ENCODE data around the gene TMEM200B. TPM values are rescaled to one million over a fixed set of nuclear protein-coding genes. Genes with fewer than 3 reads are reported as not detected.

TMEM200B gene
- total RNA-seq, 1 experiment from 2014 or later: 12.6 TPM

- TF ChIP-seq, protein P1, sequence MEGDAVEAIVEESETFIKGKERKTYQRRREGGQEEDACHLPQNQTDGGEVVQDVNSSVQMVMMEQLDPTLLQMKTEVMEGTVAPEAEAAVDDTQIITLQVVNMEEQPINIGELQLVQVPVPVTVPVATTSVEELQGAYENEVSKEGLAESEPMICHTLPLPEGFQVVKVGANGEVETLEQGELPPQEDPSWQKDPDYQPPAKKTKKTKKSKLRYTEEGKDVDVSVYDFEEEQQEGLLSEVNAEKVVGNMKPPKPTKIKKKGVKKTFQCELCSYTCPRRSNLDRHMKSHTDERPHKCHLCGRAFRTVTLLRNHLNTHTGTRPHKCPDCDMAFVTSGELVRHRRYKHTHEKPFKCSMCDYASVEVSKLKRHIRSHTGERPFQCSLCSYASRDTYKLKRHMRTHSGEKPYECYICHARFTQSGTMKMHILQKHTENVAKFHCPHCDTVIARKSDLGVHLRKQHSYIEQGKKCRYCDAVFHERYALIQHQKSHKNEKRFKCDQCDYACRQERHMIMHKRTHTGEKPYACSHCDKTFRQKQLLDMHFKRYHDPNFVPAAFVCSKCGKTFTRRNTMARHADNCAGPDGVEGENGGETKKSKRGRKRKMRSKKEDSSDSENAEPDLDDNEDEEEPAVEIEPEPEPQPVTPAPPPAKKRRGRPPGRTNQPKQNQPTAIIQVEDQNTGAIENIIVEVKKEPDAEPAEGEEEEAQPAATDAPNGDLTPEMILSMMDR (conservative IDR thresholded peaks at IDR 0.05): no peak
- no peak overlapping the region for H3K23ac ChIP-seq (ENCODE audit: insufficient read length, low read depth, low read length)
Measured at GRCh38 chr1:29105822-29106221, 17.9 kb downstream of the TMEM200B start.

More at GRCh38 chr1:29105822-29106221, 17.9 kb downstream of the TMEM200B start:
- Histone ChIP-seq H2BK120ac (ENCODE audit: low read depth, low read length, poor library complexity, severe bottlenecking) (no peak overlapping the region), H2BK15ac (ENCODE audit: low read depth, low read length) (no peak overlapping the region), H3T11ph (ENCODE audit: low read length) (no peak overlapping the region), H3K4me2 (ENCODE audit: insufficient read depth, insufficient read length, low read length) (no peak overlapping the region), H2AFZ (ENCODE audit: low read length) (no peak overlapping the region), H4K5ac (ENCODE audit: insufficient read length, low read depth, low read length) (no peak overlapping the region), H4K8ac (replicated peaks; ENCODE audit: insufficient read length, low read depth, low read length) (no peak overlapping the region), H3K4ac (ENCODE audit: low read depth, low read length) (no peak overlapping the region), H3K14ac (ENCODE audit: insufficient read depth, low read length) (no peak overlapping the region), H3K4me1 (ENCODE audit: insufficient read depth, low read length) (no peaks in the 10 kb centered on the region), H3K9me3 (ENCODE audit: control insufficient read depth, low read depth, low read length) (no peaks in the 10 kb centered on the region), H3K27ac (ENCODE audit: insufficient read length, low read depth, low read length) (no peak overlapping the region), H3K56ac (ENCODE audit: insufficient read length, low read depth, low read length) (no peak overlapping the region), H2BK5ac (ENCODE audit: insufficient read length, low read length) (no peak overlapping the region), H3K9ac (ENCODE audit: extremely low read depth, insufficient read length, low read length) (no peak overlapping the region), H2AK5ac (ENCODE audit: insufficient read length, low read length) (no peak overlapping the region), H4K20me1 (ENCODE audit: control insufficient read depth, insufficient read depth, insufficient read length) (no peaks in the 10 kb centered on the region), H4K91ac (ENCODE audit: insufficient read length, low read depth, low read length) (no peak overlapping the region), H2BK12ac (ENCODE audit: insufficient read length, low read depth, low read length) (no peak overlapping the region), H3K23me2 (ENCODE audit: insufficient read length, low read depth, low read length, poor library complexity, severe bottlenecking) (no peaks in the 10 kb centered on the region), H3K79me2 (ENCODE audit: insufficient read depth, low read length) (no peaks in the 10 kb centered on the region), H3K79me1 (ENCODE audit: insufficient read depth, low read depth, low read length, poor library complexity, severe bottlenecking) (no peaks in the 10 kb centered on the region), H3K18ac (ENCODE audit: insufficient read length, low read depth, low read length) (no peak overlapping the region), H2BK20ac (ENCODE audit: low read depth, low read length, poor library complexity, severe bottlenecking) (no peak overlapping the region), H3K27me3 (ENCODE audit: insufficient read depth, low read length) (no peaks in the 10 kb centered on the region)
- no peaks in the 10 kb centered on the region for H3K9me3 Mint-ChIP-seq
- H3K27me3 Mint-ChIP-seq (ENCODE audit: low read depth): no peaks in the 10 kb centered on the region
- DNase-seq: no peak
- WGBS (ENCODE audit: extremely low coverage, insufficient read length, low lambda C conversion rate): no CpG with 5 or more reads among the region's 6 CpGs
- peak overlapping the region in 2 of 3 experiments; percentile 34 to 83; a peak in 3 of 7 replicates for H3K27ac Mint-ChIP-seq
- peaks cover 9 to 27% (median 26%) of the 10 kb centered on the region in 3 experiments; a peak in 6 of 7 replicates for H3K36me3 Mint-ChIP-seq (ENCODE audit: insufficient read depth in 1 of 3, low read depth in 3 of 3)
- no peak overlapping the region for H3K4me3 Mint-ChIP-seq
- H3K4me1 Mint-ChIP-seq: 0 out of 4 replicates have a peak, but pooled peaks cover 0 to 3% of the 10 kb centered on the region in 2 experiments
